Activated naive CD8-positive, alpha-beta T cell treated with anti-CD3 and anti-CD28 coated beads, Interleukin-2, amount 50 U/mL, for 24 hours (primary cell): ENCODE results near the gene OGFR.
A peak's percentile ranks its signal among the peaks of the same experiment; 100 is the strongest.
"Not testable (repeated sequence)": the region's sequence is repeated elsewhere in the genome, so short reads cannot be mapped to it uniquely, and the experiment has no call there.

ENCODE experiments used
- ATAC-seq: fragments of 150-1000 bp; cut with Tn5 transposase; one replicate; pipeline ENCODE4 v1.10.0; 2021
- DNase-seq: peaks from one replicate; pipeline ENCODE4 v3.0.0; 2021
- H3K27ac Mint-ChIP-seq: one replicate; pipeline ENCODE4 v1.8.0; 2021; ENCODE audit warnings: mild to moderate bottlenecking, mixed read lengths
- H3K27me3 Mint-ChIP-seq: one replicate; pipeline ENCODE4 v1.8.0; 2021; ENCODE audit warnings: mixed read lengths
- H3K36me3 Mint-ChIP-seq: one replicate; pipeline ENCODE4 v1.8.0; 2021; ENCODE audit warnings: low read depth, mixed read lengths
- H3K4me1 Mint-ChIP-seq: one replicate; pipeline ENCODE4 v1.8.0; 2021; ENCODE audit warnings: mixed read lengths
- H3K4me3 Mint-ChIP-seq: one replicate; pipeline ENCODE4 v1.8.0; 2021; ENCODE audit warnings: mild to moderate bottlenecking, moderate library complexity, mixed read lengths
- H3K9me3 Mint-ChIP-seq: one replicate; pipeline ENCODE4 v1.8.0; 2021; ENCODE audit warnings: mixed read lengths

OGFR gene

DNA sequence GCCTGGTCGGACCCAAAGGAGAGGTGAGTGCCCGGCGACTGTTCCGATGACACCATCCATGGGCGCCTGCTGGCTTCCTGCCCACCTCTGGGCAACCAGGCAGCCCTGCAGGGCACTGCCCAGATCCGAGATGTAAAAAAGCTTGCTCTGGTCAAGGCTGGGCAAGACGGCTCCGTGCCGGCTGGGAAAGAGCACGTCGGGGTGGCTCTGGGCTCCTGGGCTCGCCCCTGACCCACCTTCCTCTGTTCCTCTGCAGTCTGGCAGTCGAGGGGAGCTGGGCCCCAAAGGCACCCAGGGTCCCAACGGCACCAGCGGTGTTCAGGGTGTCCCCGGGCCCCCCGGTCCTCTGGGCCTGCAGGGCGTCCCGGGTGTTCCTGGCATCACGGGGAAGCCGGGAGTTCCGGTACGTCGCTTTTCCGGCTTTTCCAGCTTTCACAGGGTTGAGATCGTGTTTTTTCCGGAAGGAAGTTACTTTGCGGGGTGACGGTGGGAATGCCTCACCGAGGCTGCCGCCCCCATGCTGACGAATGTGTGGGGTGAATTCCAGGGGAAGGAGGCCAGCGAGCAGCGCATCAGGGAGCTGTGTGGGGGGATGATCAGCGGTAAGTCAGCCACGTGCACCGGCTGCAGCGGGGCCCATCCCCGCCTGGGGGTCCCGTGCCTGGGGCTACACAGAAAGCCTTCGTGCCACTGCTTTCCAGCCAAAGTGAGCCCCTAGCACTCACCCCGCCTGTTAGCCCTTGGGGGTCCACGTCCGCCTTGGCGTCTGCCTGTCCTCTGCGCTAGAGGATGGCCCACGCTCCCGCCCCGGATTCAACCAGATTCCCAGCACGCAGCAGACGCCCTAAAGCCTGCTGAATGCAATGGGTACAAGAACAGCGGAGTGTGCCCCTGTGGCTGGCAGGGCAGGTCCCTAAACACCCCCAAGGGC is 31.6 kb downstream of the OGFR start:
- Mint-ChIP-seq H3K27me3 (no peaks in the 10 kb centered on the region), H3K4me3 (no peak overlapping the region), H3K9me3 (no peaks in the 10 kb centered on the region), H3K36me3 (no peaks in the 10 kb centered on the region), H3K4me1 (peaks cover 5% of the 10 kb centered on the region), H3K27ac (no peak overlapping the region)
- DNase-seq (no peak), ATAC-seq (no peak)

DNA sequence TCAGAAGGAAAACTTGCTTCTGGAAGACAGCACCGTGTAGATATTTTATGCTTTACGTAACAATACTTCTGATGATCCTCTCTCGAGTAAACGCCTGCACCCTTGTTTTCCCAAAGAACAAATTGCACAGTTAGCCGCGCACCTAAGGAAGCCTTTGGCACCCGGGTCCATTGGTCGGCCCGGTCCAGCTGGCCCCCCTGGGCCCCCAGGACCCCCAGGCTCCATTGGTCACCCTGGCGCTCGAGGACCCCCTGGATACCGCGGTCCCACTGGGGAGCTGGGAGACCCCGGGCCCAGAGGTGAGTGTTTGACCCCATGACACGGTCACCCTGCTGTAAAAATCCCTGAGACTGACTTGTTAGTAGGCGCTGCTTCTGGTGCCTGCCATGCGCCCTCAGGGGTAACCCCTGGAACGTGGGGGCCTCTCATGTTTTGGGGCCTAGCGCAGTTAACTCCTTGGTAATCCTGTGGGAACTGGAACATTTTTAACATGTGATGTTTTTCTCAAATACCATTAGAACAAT is 32.4 kb downstream of the OGFR start:
- Mint-ChIP-seq H3K27me3 (no peaks in the 10 kb centered on the region), H3K9me3 (no peaks in the 10 kb centered on the region), H3K27ac (no peak overlapping the region), H3K4me1 (peaks cover 3% of the 10 kb centered on the region), H3K4me3 (no peak overlapping the region), H3K36me3 (no peaks in the 10 kb centered on the region)
- DNase-seq, result no peak
- no peak for ATAC-seq

DNA sequence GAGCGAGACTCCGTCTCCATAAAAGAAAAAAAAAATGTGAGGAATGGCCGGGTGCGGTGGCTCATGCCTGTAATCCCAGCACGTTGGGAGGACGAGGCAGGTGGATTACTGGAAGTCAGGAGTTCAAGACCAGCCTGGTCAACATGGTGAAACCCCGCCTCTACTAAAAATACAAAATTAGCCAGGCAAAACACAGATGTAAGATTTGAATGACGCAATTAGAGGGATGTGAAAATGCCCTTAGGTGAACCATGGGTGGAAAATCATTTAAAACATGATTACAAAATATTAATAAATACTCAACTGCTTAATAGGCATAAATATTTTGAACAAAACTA is 33.1 kb downstream of the OGFR start:
- DNase-seq (no peak), ATAC-seq (no peak)
- Mint-ChIP-seq H3K27ac (no peak overlapping the region), H3K4me3 (no peak overlapping the region), H3K9me3 (no peaks in the 10 kb centered on the region), H3K4me1 (no peaks in the 10 kb centered on the region), H3K36me3 (no peaks in the 10 kb centered on the region), H3K27me3 (no peaks in the 10 kb centered on the region)

DNA sequence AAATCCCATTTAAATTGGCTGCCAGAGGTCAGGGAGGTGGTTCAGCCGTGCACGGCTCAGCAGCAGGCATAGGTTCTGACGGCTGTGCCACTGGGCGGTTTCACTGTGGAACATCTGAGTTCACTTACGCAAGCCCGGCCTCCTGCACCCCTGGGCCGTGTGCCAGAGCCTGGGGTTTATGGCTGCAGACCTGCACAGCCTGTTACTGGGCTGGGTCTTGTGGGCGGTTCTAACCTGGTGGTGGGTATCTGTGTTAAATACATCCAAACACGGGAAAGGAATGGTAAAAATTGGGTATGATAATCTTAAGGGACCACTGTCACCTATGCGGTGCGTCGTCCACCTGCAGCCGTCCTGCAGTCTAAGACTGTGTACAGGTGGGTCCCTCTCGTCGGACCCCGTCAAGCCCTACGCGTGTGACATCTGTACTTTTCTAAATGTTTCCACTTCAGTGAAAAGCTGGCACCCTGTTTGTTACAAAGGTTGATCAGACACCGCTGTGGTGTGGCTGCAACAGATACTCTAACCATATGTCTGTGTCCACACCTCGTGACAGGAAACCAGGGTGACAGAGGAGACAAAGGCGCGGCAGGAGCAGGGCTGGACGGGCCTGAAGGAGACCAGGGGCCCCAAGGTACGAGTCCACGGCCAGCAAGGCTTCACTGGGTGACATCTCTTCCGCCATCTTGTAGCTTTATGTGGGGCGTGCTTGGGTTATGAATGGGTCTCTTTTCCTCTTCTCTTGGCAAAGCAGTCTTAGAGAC is 33.7 kb downstream of the OGFR start:
- DNase-seq, result no peak
- peak; percentile 24 for ATAC-seq
- H3K27ac Mint-ChIP-seq, result no peak overlapping the region
- no peaks in the 10 kb centered on the region for H3K9me3 Mint-ChIP-seq
- no peaks in the 10 kb centered on the region for H3K36me3 Mint-ChIP-seq
- H3K27me3 Mint-ChIP-seq, result no peaks in the 10 kb centered on the region
- H3K4me3 Mint-ChIP-seq, result no peak overlapping the region
- no peaks in the 10 kb centered on the region for H3K4me1 Mint-ChIP-seq

DNA sequence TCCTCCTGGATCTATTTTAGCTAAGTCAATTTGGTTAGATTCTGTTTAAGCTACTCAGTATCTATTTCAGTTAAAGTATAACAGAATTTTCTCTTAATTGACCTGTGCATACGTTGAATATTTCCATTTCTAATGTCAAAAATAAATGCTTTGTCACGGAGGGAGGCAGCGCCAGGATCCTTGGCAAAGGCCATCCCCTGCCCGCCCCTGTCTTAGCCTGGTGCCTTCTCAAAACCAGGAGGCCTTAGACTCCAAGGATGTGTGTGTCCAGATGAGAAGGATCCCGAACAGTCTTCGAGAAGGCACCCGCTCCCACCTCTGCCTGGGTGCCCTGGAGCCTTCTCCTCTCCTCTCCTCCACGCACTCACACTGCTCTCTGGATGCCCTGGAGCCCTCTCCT is 34.6 kb downstream of the OGFR start:
- no peak overlapping the region for H3K27ac Mint-ChIP-seq
- no peak for ATAC-seq
- no peaks in the 10 kb centered on the region for H3K36me3 Mint-ChIP-seq
- H3K9me3 Mint-ChIP-seq, result no peaks in the 10 kb centered on the region
- no peaks in the 10 kb centered on the region for H3K27me3 Mint-ChIP-seq
- no peaks in the 10 kb centered on the region for H3K4me1 Mint-ChIP-seq
- no peak overlapping the region for H3K4me3 Mint-ChIP-seq
- no peak for DNase-seq

DNA sequence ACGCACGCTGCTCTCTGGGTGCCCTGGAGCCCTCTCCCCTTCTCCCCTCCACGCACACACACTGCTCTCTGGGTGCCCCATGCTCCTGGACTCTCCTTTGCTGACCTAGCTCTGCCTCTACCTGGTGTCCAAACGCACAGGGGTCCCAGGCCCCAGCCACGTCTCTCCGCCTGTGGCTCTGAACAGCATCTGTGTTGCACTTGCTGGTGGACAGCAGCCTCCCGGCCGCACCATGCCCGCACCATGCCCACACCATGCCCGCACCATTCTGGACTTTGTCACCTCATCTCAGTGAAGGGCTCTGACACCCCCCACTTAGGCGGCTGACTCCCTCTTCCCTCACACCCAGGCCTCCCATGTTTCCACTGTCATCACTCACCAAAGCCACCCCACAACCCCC is 35.2 kb downstream of the OGFR start:
- ATAC-seq, result no peak
- no peaks in the 10 kb centered on the region for H3K27me3 Mint-ChIP-seq

DNA sequence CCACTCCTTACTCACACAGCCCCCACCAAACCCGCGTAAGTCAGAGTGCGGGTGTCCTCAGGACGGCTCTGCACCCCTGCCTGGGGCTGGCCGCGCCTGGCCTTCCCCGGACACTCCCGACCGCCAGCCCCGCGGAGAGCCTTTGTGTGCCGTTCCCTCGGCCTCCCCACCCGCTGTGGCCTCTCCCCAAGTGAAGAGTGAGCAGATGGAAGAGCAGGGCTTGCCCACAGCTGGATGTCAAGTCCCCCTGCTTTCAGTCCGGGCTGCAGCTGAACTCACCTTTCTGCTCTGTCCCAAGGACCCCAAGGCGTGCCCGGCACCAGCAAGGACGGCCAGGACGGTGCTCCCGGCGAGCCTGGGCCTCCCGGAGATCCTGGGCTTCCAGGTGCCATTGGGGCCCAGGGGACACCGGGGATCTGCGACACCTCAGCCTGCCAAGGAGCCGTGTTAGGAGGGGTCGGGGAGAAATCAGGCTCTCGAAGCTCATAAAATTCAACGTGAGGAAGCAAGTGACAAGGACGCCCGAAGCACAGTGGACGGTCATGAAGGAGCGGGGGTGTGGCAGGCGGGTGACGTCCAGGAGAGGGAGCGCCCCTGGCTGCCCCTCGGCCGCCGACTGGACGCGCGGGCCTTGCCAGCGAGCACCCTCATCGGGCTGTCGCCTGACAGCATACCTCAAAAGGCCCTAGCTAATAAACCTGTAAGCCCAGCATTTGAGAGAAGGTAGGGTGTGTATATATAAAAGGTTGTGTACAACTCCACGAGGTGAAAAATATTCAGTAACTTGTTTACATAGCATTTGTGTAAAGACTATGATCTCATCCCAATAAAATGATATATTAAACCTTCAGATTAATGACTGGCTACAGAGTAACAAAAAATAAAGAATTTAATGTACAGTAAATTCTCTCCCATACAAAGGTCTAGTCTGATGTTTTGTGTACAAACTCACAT is 35.9 kb downstream of the OGFR start:
- ATAC-seq (no peak), DNase-seq (no peak)
- Mint-ChIP-seq H3K9me3 (no peaks in the 10 kb centered on the region), H3K36me3 (no peaks in the 10 kb centered on the region), H3K4me3 (no peak overlapping the region), H3K4me1 (no peaks in the 10 kb centered on the region), H3K27ac (no peak overlapping the region), H3K27me3 (no peaks in the 10 kb centered on the region)

More for the DNA sequence above, 35.2 kb downstream of the OGFR start:
- DNase-seq, result no peak
- Mint-ChIP-seq H3K27ac (no peak overlapping the region), H3K4me1 (no peaks in the 10 kb centered on the region), H3K36me3 (no peaks in the 10 kb centered on the region), H3K4me3 (no peak overlapping the region), H3K9me3 (no peaks in the 10 kb centered on the region)

DNA sequence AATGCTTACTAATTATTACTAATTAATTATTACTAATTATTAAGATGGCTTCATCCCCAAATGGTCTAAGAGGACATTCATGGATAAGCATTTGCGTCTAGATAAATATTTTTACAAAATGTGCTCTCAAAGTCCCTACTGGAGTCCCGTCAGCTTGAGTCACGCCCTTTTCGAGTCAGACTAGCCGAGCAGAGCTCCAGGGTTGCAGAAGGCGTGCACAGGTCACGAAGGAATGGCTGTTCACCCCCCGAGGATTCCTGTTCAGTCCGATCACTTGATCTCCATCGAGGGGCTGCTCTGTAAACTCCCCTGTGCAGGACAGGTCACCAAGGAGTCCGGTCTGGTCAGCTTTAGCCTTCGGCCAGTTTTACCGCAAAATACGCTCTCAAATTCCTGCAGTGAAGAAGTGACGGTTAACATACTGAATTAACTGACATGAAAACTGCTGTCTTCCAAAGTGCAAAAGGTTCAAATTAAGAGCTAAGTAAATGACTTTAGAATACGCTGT is 37.1 kb downstream of the OGFR start:
- Mint-ChIP-seq H3K9me3 (no peaks in the 10 kb centered on the region), H3K36me3 (no peaks in the 10 kb centered on the region), H3K4me3 (no peak overlapping the region), H3K27ac (no peak overlapping the region), H3K27me3 (no peaks in the 10 kb centered on the region), H3K4me1 (no peaks in the 10 kb centered on the region)
- DNase-seq (no peak), ATAC-seq (no peak)

DNA sequence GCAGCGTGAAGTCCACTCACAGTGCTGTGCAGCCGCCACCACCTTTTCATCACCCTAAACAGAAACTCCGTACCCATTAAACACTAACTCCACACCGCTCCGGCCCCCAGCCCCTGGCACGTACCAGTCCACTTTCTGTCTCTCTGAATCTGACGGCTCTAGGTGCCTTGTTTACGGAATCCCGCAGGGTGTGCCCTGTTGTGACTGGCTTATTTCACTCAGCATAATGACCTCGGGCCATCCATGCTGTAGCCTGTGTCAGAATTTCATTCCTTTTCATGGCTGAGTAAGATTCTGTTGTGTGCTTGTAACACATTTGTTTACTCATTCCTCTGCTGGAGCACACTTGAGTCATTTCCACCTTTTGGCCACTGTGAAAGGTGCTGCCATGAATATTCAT is 39.0 kb downstream of the OGFR start:
- DNase-seq (no peak), ATAC-seq (no peak)
- H3K9me3 Mint-ChIP-seq, result no peaks in the 10 kb centered on the region
- no peaks in the 10 kb centered on the region for H3K36me3 Mint-ChIP-seq
- no peaks in the 10 kb centered on the region for H3K27me3 Mint-ChIP-seq
- H3K4me3 Mint-ChIP-seq, result no peak overlapping the region
- no peaks in the 10 kb centered on the region for H3K4me1 Mint-ChIP-seq
- H3K27ac Mint-ChIP-seq, result no peak overlapping the region

DNA sequence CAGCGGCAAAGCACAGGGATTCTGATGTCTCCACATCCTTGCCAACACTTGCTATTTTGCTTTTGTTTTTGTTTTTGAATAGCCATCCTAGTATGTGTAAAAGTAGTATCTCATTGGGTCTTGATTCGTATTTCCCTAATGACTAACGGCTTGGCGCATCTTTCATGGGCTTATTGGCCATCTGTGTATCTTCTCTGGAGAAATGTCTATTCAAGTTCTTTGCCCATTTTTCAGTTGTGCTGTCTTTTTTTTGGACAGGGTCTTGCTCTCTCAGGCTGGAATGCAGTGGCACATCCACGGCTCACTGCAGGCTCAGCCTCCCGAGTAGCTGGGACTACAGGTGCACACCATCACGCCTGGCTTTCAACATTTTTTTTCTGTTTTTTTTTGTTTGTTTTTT is 39.5 kb downstream of the OGFR start:
- no peak for DNase-seq
- ATAC-seq, result no peak
- no peak overlapping the region for H3K27ac Mint-ChIP-seq
- H3K9me3 Mint-ChIP-seq, result no peaks in the 10 kb centered on the region
- no peaks in the 10 kb centered on the region for H3K4me1 Mint-ChIP-seq
- no peaks in the 10 kb centered on the region for H3K36me3 Mint-ChIP-seq
- no peaks in the 10 kb centered on the region for H3K27me3 Mint-ChIP-seq
- H3K4me3 Mint-ChIP-seq, result no peak overlapping the region

DNA sequence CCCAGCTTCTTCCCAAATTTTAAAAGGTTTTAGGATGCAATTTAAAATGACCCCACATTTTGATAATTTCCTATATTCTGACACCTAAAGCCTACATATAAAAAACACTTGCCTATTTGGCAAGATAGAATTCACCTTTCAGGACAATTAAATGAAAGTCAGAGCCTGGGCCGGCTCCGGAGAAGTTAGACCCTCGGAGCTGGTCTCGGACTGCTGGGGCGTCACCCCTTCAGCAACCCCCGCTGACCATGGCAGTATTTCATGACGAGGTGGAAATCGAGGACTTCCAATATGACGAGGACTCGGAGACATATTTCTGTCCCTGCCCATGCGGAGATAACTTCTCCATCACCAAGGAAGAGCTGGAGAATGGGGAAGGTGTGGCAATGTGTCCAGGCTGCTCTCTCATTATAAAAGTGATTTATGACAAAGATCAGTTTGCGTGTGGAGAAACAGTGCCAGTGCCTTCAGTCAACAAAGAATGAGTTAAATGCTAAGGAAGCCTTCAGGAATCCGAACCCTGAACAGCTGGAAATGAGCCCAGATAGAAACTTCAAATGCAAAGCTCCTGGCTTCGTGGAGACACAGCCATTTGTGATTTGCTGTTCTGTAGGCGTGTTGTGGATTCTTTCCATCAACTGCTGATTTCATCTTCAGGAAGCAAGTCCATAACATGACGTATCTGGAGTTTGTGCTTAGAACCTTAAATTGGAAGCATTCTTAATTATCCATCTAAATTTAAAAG is 41.0 kb downstream of the OGFR start:
- no peak for ATAC-seq
- no peaks in the 10 kb centered on the region for H3K36me3 Mint-ChIP-seq
- H3K4me3 Mint-ChIP-seq, result no peak overlapping the region
- no peak overlapping the region for H3K27ac Mint-ChIP-seq
- H3K4me1 Mint-ChIP-seq, result no peaks in the 10 kb centered on the region
- no peaks in the 10 kb centered on the region for H3K9me3 Mint-ChIP-seq
- H3K27me3 Mint-ChIP-seq, result no peaks in the 10 kb centered on the region
- no peak for DNase-seq

DNA sequence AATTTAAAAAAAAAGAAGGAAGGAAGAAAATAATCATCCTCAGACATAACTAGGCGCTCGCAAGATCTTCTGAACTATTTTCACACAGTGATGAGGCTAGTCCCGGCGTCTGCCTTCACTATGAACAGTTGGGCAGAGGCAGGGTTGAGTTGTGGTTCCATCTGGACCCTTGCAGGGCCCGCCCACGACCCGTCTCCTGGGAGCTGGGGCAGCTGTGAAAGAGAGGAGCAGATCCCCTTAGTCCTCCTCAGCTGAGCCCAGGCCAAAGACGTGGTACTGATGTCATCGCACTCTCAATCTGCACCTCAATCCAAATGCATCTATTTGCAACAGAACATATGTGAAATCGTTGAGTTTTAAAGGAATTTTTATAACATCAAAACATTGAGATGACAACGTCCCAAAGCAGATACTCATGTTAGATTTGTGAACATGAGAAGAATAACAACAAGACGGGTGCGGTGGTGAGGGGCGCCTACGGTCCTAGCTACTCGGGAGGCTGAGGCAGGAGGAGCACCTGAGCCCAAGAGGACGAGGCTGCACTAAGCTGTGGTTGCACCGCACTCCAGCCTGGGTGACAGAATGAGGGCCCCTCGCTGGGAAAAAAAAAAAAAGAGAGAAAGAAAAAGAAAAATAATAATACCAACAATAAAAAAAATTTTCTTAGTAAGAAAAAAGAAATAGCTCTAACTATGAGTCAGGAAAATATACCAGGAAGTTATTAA is 41.7 kb downstream of the OGFR start:
- DNase-seq, result no peak
- H3K27ac Mint-ChIP-seq, result no peak overlapping the region
- no peaks in the 10 kb centered on the region for H3K27me3 Mint-ChIP-seq
- H3K9me3 Mint-ChIP-seq, result no peaks in the 10 kb centered on the region
- no peaks in the 10 kb centered on the region for H3K4me1 Mint-ChIP-seq
- no peak overlapping the region for H3K4me3 Mint-ChIP-seq
- ATAC-seq, result no peak
- H3K36me3 Mint-ChIP-seq, result peaks cover 3% of the 10 kb centered on the region

DNA sequence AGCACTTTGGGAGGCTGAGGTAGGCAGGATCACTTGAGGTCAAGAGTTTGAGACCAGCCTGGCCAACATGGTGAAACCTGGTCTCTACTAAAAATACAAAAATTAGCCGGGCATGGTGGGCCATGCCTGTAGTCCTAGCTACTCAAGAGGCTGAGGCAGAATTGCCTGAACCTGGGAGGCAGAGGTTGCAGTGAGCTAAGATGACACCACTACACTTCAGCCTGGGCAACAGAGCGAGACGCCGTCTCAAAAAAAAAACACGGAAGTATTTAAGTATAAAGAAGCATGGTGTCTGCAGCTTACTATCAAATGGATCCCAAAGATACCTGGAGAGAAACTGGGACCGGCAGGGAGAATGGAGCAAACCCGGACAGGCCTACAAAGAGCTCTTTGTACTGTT is 44.3 kb downstream of the OGFR start:
- H3K4me1 Mint-ChIP-seq, H3K4me3 Mint-ChIP-seq, DNase-seq, H3K9me3 Mint-ChIP-seq, H3K27me3 Mint-ChIP-seq, ATAC-seq, H3K27ac Mint-ChIP-seq: not testable (repeated sequence)
- H3K36me3 Mint-ChIP-seq, result peaks cover 13% of the 10 kb centered on the region
